GM23338 (cell line): ENCODE results near the gene CDCA5. TPM values are rescaled to one million over a fixed set of nuclear protein-coding genes. Genes with fewer than 3 reads are reported as not detected.
A peak's percentile ranks its signal among the peaks of the same experiment; 100 is the strongest.

Experiments used
- ATAC-seq: fragments of 200-7000 bp; cut with Tn5 transposase; 3 replicates; pipeline ENCODE4 v1.9.1; 2020
- DNase-seq: peaks from one replicate; pipeline ENCODE4 v3.0.0-alpha.2; 2015; ENCODE audit warnings: low spot score
- H2AFZ ChIP-seq: fragments of 200-600 bp; sonication (generic); 2 replicates; pipeline ENCODE4 v1.8.0; 2016; ENCODE audit warnings: antibody characterized with exemption, mild to moderate bottlenecking, moderate library complexity
- H3F3A ChIP-seq: fragments of 200-600 bp; sonication (generic); replicated peaks from 2 replicates; pipeline ENCODE4 v1.8.0; 2017; ENCODE audit warnings: antibody characterized with exemption, mixed run types, low read depth
- H3K27ac ChIP-seq: fragments of 200-600 bp; sonication (generic); 2 replicates; pipeline ENCODE4 v1.6.1; 2016; ENCODE audit warnings: low read depth
- H3K27me3 ChIP-seq: fragments of 200-600 bp; sonication (generic); 2 replicates; pipeline ENCODE4 v1.8.0; 2016; ENCODE audit warnings: mild to moderate bottlenecking, mixed run types, moderate library complexity; ENCODE audit not compliant: insufficient read depth
- H3K36me3 ChIP-seq: fragments of 200-600 bp; sonication (generic); 2 replicates; pipeline ENCODE4 v1.8.0; 2016; ENCODE audit warnings: mild to moderate bottlenecking; ENCODE audit not compliant: insufficient read depth
- H3K4me1 ChIP-seq: fragments of 200-600 bp; sonication (generic); 2 replicates; pipeline ENCODE4 v1.8.0; 2016; ENCODE audit warnings: mild to moderate bottlenecking, moderate library complexity; ENCODE audit not compliant: insufficient read depth
- H3K4me2 ChIP-seq: fragments of 200-600 bp; sonication (generic); 2 replicates; pipeline ENCODE4 v1.7.1; 2017; ENCODE audit warnings: mixed run types
- H3K4me3 ChIP-seq: fragments of 200-600 bp; sonication (generic); 2 replicates; pipeline ENCODE4 v1.6.1; 2016; ENCODE audit warnings: mixed run types
- H3K79me2 ChIP-seq: fragments of 200-600 bp; sonication (generic); replicated peaks from 2 replicates; pipeline ENCODE4 v1.8.0; 2017; ENCODE audit warnings: mild to moderate bottlenecking; ENCODE audit not compliant: insufficient read depth
- H3K9me2 ChIP-seq: fragments of 200-600 bp; sonication (generic); 2 replicates; pipeline ENCODE4 v1.8.0; 2017; ENCODE audit not compliant: insufficient read depth
- H4K20me1 ChIP-seq: fragments of 200-600 bp; sonication (generic); replicated peaks from 2 replicates; pipeline ENCODE4 v1.8.0; 2017; ENCODE audit warnings: mild to moderate bottlenecking; ENCODE audit not compliant: insufficient read depth
- H3K27ac Mint-ChIP-seq: 2 replicates; pipeline ENCODE4 v1.8.0; 2020; ENCODE audit warnings: inconsistent platforms, mild to moderate bottlenecking, moderate library complexity, mixed read lengths
- H3K27me3 Mint-ChIP-seq: 3 replicates; pipeline ENCODE4 v1.8.0; 2022; ENCODE audit warnings: low read depth, mild to moderate bottlenecking, moderate library complexity, mixed read lengths, inconsistent platforms; ENCODE audit not compliant: insufficient read depth, poor library complexity
- H3K36me3 Mint-ChIP-seq: 3 replicates; pipeline ENCODE4 v1.8.0; 2021; ENCODE audit warnings: low read depth, mild to moderate bottlenecking, inconsistent platforms, moderate library complexity, mixed read lengths
- H3K4me1 Mint-ChIP-seq: 3 replicates; pipeline ENCODE4 v1.8.0; 2020; ENCODE audit warnings: mild to moderate bottlenecking, inconsistent platforms, mixed read lengths
- H3K4me3 Mint-ChIP-seq: 3 replicates; pipeline ENCODE4 v1.8.0; 2021; ENCODE audit warnings: moderate library complexity, mild to moderate bottlenecking, inconsistent platforms, mixed read lengths
- H3K9me3 Mint-ChIP-seq: 3 replicates; pipeline ENCODE4 v1.8.0; 2020; ENCODE audit warnings: moderate library complexity, mild to moderate bottlenecking, inconsistent platforms, mixed read lengths
- CREB1 ChIP-seq: fragments of 250-450 bp; sonication (Bioruptor Pico); IDR thresholded peaks from 2 replicates; pipeline ENCODE4 v1.5.0; 2020; ENCODE audit warnings: low read depth, mild to moderate bottlenecking, moderate library complexity
- ETS1 ChIP-seq: IDR thresholded peaks from 2 replicates; pipeline ENCODE4 v1.6.1; 2016; ENCODE audit warnings: antibody characterized with exemption
- EZH2phosphoT487 ChIP-seq: fragments of 200-600 bp; sonication (generic); IDR thresholded peaks from one replicate; pipeline ENCODE4 v1.8.1; 2018; ENCODE audit warnings: antibody characterized with exemption; ENCODE audit not compliant: unreplicated experiment
- JUNB ChIP-seq: IDR thresholded peaks from one replicate; pipeline ENCODE4 v1.6.1; 2016; ENCODE audit warnings: antibody characterized with exemption; ENCODE audit not compliant: unreplicated experiment
- POLR2AphosphoS5 ChIP-seq: IDR thresholded peaks from 2 replicates; pipeline ENCODE4 v1.6.1; 2016; ENCODE audit warnings: antibody characterized with exemption, low read depth
- ZNF331 ChIP-seq: fragments of 250-450 bp; sonication (Bioruptor Pico); IDR thresholded peaks from 2 replicates; pipeline ENCODE4 v1.5.0; 2020; ENCODE audit warnings: low read depth, mild to moderate bottlenecking, moderate library complexity
- ZNF462 ChIP-seq: fragments of 250-450 bp; sonication (Bioruptor Pico); IDR thresholded peaks from 2 replicates; pipeline ENCODE4 v1.5.0; 2020; ENCODE audit warnings: mild to moderate bottlenecking, moderate library complexity
- polyA plus RNA-seq: library from polyadenylated mRNA; unstranded; fragments of >200 nt; fragmentation: Nextera tagmentation; extraction: Ambion mirVana; gene quantifications from 2 replicates; pipeline ENCODE4 v1.2.1, GENCODE V29; 2016
- total RNA-seq: library from RNA; depleted of rRNA; stranded (reverse); fragments of >200 nt; shearing (Covaris generic); gene quantifications from 2 replicates; pipeline ENCODE4 v1.2.3, GENCODE V29; 2014

CDCA5 gene
- total and polyA plus RNA-seq, 2 experiments from 2014 or later = 53.3 to 70.9 TPM

GRCh38 chr11:65116370-65117205, 32.7 kb upstream of the CDCA5 start:
- Mint-ChIP-seq H3K9me3 (peaks cover 2% of the 10 kb centered on the region; the same call in 2 of the 3 replicates), H3K4me1 (peaks cover 30% of the 10 kb centered on the region), H3K36me3 (peaks cover 60% of the 10 kb centered on the region), H3K27me3 (peaks cover 48% of the 10 kb centered on the region), H3K4me3 (peak overlapping the region; percentile 92), H3K27ac (peak overlapping the region; percentile 98)
- ATAC-seq (peak; percentile 7), DNase-seq (peak; percentile 67)
- peak overlapping the region; percentile 92 for H3K4me2 ChIP-seq
- H4K20me1 ChIP-seq = peaks cover 12% of the 10 kb centered on the region
- no peaks in the 10 kb centered on the region for H3K27me3 ChIP-seq
- peaks cover 29% of the 10 kb centered on the region for H3K79me2 ChIP-seq
- H3K4me1 ChIP-seq = peaks cover 12% of the 10 kb centered on the region
- no peaks in the 10 kb centered on the region for H3K9me2 ChIP-seq
- H3K4me3 ChIP-seq = peak overlapping the region; percentile 82
- H2AFZ ChIP-seq = no peak overlapping the region
- peaks cover 18% of the 10 kb centered on the region for H3K36me3 ChIP-seq
- peak overlapping the region; percentile 85 for H3K27ac ChIP-seq
- peaks cover 38% of the 10 kb centered on the region for H3F3A ChIP-seq
- no peak for TF ChIP-seq CREB1 (CRISPR knock-in tag)
- TF ChIP-seq POLR2AphosphoS5 = peak; percentile 67
- TF ChIP-seq ETS1 = no peak
- no peak for TF ChIP-seq ZNF462 (CRISPR knock-in tag)
- TF ChIP-seq EZH2phosphoT487 = no peak
- no peak for TF ChIP-seq JUNB
- TF ChIP-seq ZNF331 = no peak
